Coronary artery (tissue), 2 donors: ENCODE data around the gene GPR42.

Experiments
- DNase-seq: peaks from one replicate; pipeline ENCODE4 v3.0.0-alpha.2; 2017; ENCODE audit warnings: low spot score
- H3K27ac ChIP-seq, 2 donors: fragments of 200-600 bp; sonication (generic); one replicate each; pipeline ENCODE4 v1.5.1; 2016 to 2019
- H3K4me3 ChIP-seq: fragments of 200-600 bp; sonication (generic); 2 replicates; pipeline ENCODE4 v1.5.1; 2016; ENCODE audit warnings: mild to moderate bottlenecking, moderate library complexity
- TF ChIP-seq, protein P1 (sequence below): fragments of 200-600 bp; sonication (generic); IDR thresholded peaks from one replicate; pipeline ENCODE4 v1.5.1; 2019; ENCODE audit warnings: antibody characterized with exemption

The GPR42 gene

GRCh38 chr19:35331551-35332214 is 39.2 kb upstream of the GPR42 start:
- no peak for DNase-seq
- Histone ChIP-seq H3K27ac (no peak overlapping the region), H3K4me3 (no peak overlapping the region)
- TF ChIP-seq, protein P1, sequence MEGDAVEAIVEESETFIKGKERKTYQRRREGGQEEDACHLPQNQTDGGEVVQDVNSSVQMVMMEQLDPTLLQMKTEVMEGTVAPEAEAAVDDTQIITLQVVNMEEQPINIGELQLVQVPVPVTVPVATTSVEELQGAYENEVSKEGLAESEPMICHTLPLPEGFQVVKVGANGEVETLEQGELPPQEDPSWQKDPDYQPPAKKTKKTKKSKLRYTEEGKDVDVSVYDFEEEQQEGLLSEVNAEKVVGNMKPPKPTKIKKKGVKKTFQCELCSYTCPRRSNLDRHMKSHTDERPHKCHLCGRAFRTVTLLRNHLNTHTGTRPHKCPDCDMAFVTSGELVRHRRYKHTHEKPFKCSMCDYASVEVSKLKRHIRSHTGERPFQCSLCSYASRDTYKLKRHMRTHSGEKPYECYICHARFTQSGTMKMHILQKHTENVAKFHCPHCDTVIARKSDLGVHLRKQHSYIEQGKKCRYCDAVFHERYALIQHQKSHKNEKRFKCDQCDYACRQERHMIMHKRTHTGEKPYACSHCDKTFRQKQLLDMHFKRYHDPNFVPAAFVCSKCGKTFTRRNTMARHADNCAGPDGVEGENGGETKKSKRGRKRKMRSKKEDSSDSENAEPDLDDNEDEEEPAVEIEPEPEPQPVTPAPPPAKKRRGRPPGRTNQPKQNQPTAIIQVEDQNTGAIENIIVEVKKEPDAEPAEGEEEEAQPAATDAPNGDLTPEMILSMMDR = no peak

DNA sequence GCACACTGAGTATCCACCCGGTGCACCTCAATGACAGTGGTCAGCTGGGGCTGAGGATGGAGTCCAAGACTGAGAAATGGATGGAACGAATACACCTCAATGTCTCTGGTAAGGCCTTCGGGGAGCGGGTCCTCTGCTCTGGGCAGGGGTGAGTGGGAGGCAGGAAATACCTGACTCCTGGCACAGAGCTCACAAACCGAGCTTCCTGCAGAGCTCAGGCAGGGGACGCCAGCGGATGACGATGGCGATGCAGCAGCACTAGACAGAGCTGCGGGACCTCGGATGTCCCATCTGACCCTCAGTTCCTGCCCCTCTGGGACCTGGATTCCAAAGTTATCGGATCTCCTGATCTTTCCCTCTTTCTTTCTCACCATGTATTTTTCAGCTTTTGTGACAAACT is 38.1 kb upstream of the GPR42 start:
- no peak for DNase-seq
- Histone ChIP-seq H3K4me3 (no peak overlapping the region), H3K27ac (no peak overlapping the region)
- TF ChIP-seq, protein P1 = no peak

- H3K27ac ChIP-seq = no peak overlapping the region
- no peak overlapping the region for H3K4me3 ChIP-seq
- TF ChIP-seq, protein P1 = no peak
- DNase-seq = no peak
Measured at GRCh38 chr19:35334144-35334753, 36.6 kb upstream of the GPR42 start.

GRCh38 chr19:35336166-35336955 is 34.5 kb upstream of the GPR42 start:
- Histone ChIP-seq H3K27ac (no peak overlapping the region), H3K4me3 (no peak overlapping the region)
- DNase-seq = no peak
- TF ChIP-seq, protein P1 = no peak

GRCh38 chr19:35337097-35337983 is 33.5 kb upstream of the GPR42 start:
- H3K4me3 ChIP-seq = no peak overlapping the region
- TF ChIP-seq, protein P1 = no peak
- no peak for DNase-seq
- no peak overlapping the region for H3K27ac ChIP-seq

DNA sequence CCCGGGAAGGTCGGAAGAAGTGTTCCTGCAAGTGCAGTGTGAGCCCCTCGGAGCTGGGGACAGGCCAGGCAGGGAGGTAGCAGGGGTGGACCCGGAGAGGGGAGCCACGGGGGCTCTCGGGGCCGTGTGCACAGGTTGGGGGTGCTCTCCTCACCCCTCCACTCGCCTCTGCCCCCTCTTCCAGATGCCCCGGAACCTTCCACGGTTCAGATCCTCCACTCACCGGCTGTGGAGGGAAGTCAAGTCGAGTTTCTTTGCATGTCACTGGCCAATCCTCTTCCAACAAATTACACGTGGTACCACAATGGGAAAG is 32.9 kb upstream of the GPR42 start:
- H3K4me3 ChIP-seq = no peak overlapping the region
- H3K27ac ChIP-seq = no peak overlapping the region
- DNase-seq = no peak
- TF ChIP-seq, protein P1 = no peak
